ENCODE measurements around the gene DNAJC16. TPM values are rescaled to one million over a fixed set of nuclear protein-coding genes. Genes with fewer than 3 reads are reported as not detected.

Gene DNAJC16
- total RNA-seq, 1 donor from 2014 or later = 33.6 TPM

GRCh38 chr1:15531682-15532081 is 5.0 kb downstream of the DNAJC16 start:
- H3K9me3 ChIP-seq (ENCODE audit: low read depth) = no peaks in the 10 kb centered on the region
- peak overlapping the region; percentile 28 for H3K9ac ChIP-seq
- H3K4me3 Mint-ChIP-seq = no peak overlapping the region
- no peak overlapping the region for H3K27ac Mint-ChIP-seq
- no peaks in the 10 kb centered on the region for H3K27me3 Mint-ChIP-seq (ENCODE audit: insufficient read depth, low read depth)
- H2AFZ ChIP-seq (replicated peaks) = no peak overlapping the region
- H3K4me3 ChIP-seq = no peak overlapping the region
- TF ChIP-seq EZH2phosphoT487 (IDR thresholded peaks at IDR 0.05) (no peak), EZH2 (IDR thresholded peaks at IDR 0.05) (no peak), CTCF (IDR thresholded peaks at IDR 0.05) (no peak)
- H3K4me1 ChIP-seq = peaks cover 7% of the 10 kb centered on the region
- H3K4me2 ChIP-seq = no peak overlapping the region
- no peaks in the 10 kb centered on the region for H3K27me3 ChIP-seq
- H3K27ac ChIP-seq = no peak overlapping the region
- peaks cover 50% of the 10 kb centered on the region for H3K79me2 ChIP-seq (ENCODE audit: low read depth)
- peaks cover 9% of the 10 kb centered on the region for H3F3A ChIP-seq (ENCODE audit: low read depth)
- peaks cover 12% of the 10 kb centered on the region for H3K4me1 Mint-ChIP-seq
- H3K36me3 Mint-ChIP-seq = peaks cover 9% of the 10 kb centered on the region
- DNase-seq (ENCODE audit: low spot score) = no peak
- no peaks in the 10 kb centered on the region for H3K36me3 ChIP-seq
- peaks cover 16% of the 10 kb centered on the region for H4K20me1 ChIP-seq (ENCODE audit: low read depth)
- H3K9me3 Mint-ChIP-seq = no peaks in the 10 kb centered on the region

GRCh38 chr1:15538771-15539170 is 12.1 kb downstream of the DNAJC16 start:
- Mint-ChIP-seq H3K27me3 (ENCODE audit: insufficient read depth, low read depth) (no peaks in the 10 kb centered on the region), H3K4me1 (no peaks in the 10 kb centered on the region), H3K36me3 (peaks cover 16% of the 10 kb centered on the region), H3K9me3 (no peaks in the 10 kb centered on the region), H3K27ac (no peak overlapping the region), H3K4me3 (no peak overlapping the region)
- no peak overlapping the region for H3K4me2 ChIP-seq
- H3K36me3 ChIP-seq = no peaks in the 10 kb centered on the region
- H2AFZ ChIP-seq (replicated peaks) = no peak overlapping the region
- H3F3A ChIP-seq (ENCODE audit: low read depth) = no peaks in the 10 kb centered on the region
- no peak overlapping the region for H3K4me3 ChIP-seq
- peaks cover 6% of the 10 kb centered on the region for H4K20me1 ChIP-seq (ENCODE audit: low read depth)
- no peaks in the 10 kb centered on the region for H3K4me1 ChIP-seq
- no peak overlapping the region for H3K27ac ChIP-seq
- H3K27me3 ChIP-seq = no peaks in the 10 kb centered on the region
- no peak for DNase-seq (ENCODE audit: low spot score)
- no peak overlapping the region for H3K9ac ChIP-seq
- no peaks in the 10 kb centered on the region for H3K9me3 ChIP-seq (ENCODE audit: low read depth)
- TF ChIP-seq CTCF (IDR thresholded peaks at IDR 0.05) (no peak), EZH2phosphoT487 (IDR thresholded peaks at IDR 0.05) (no peak), EZH2 (IDR thresholded peaks at IDR 0.05) (no peak)
- no peaks in the 10 kb centered on the region for H3K79me2 ChIP-seq (ENCODE audit: low read depth)

DNA sequence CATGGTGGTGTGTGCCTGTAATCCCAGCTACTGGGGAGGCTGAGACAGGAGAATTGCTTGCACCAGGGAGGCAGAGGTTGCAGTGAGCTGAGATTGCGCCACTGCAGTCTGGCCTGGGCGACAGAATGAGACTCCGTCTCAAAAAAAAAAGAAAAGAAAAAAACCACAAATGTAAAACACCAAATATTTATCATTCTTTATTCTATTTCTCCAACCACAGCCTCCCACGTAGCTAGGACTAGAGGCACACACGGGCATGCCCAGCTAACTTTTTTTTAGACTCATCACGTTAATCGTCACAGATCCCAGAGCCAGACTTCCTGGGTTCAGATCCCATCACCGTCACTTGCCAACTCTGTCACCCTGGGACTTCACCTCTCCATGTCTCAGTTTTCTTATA is 13.5 kb downstream of the DNAJC16 start:
- no peaks in the 10 kb centered on the region for H3K9me3 Mint-ChIP-seq
- no peak overlapping the region for H3K4me3 ChIP-seq
- H3K9me3 ChIP-seq (ENCODE audit: low read depth) = no peaks in the 10 kb centered on the region
- H3K27ac Mint-ChIP-seq = no peak overlapping the region
- H3K27me3 ChIP-seq = no peaks in the 10 kb centered on the region
- peaks cover 18% of the 10 kb centered on the region for H3K36me3 Mint-ChIP-seq
- no peak for DNase-seq (ENCODE audit: low spot score)
- H3K27ac ChIP-seq = no peak overlapping the region
- no peak overlapping the region for H3K4me3 Mint-ChIP-seq
- no peaks in the 10 kb centered on the region for H3K79me2 ChIP-seq (ENCODE audit: low read depth)
- no peaks in the 10 kb centered on the region for H3K4me1 ChIP-seq
- H3K27me3 Mint-ChIP-seq (ENCODE audit: insufficient read depth, low read depth) = no peaks in the 10 kb centered on the region
- no peaks in the 10 kb centered on the region for H3K4me1 Mint-ChIP-seq
- peaks cover 2% of the 10 kb centered on the region for H3F3A ChIP-seq (ENCODE audit: low read depth)
- no peak overlapping the region for H2AFZ ChIP-seq (replicated peaks)
- H3K36me3 ChIP-seq = no peaks in the 10 kb centered on the region
- TF ChIP-seq EZH2 (IDR thresholded peaks at IDR 0.05) = no peak
- no peak for TF ChIP-seq EZH2phosphoT487 (IDR thresholded peaks at IDR 0.05)
- no peak for TF ChIP-seq CTCF (IDR thresholded peaks at IDR 0.05)
- no peak overlapping the region for H3K9ac ChIP-seq
- peaks cover 6% of the 10 kb centered on the region for H4K20me1 ChIP-seq (ENCODE audit: low read depth)
- no peak overlapping the region for H3K4me2 ChIP-seq

All from neural progenitor cell (in vitro differentiated cells).